H9 (cell line): Measurements from ENCODE around the gene TGFBR3L. TPM values are rescaled to one million over a fixed set of nuclear protein-coding genes. Genes with fewer than 3 reads are reported as not detected.

Experiments
- DNase-seq: peaks from one replicate; pipeline ENCODE4 v3.0.0-alpha.2; 2017
- H2AFZ ChIP-seq: one replicate; pipeline ENCODE4 v1.6.1; 2013; ENCODE audit warnings: mild to moderate bottlenecking, low read length, control low read depth, moderate library complexity
- H2AK5ac ChIP-seq: 2 replicates; pipeline ENCODE4 v1.6.1; 2013; ENCODE audit warnings: low read length, control low read depth, mixed read lengths; ENCODE audit not compliant: insufficient read length
- H2BK120ac ChIP-seq: one replicate; pipeline ENCODE4 v1.6.1; 2013; ENCODE audit warnings: low read depth, mild to moderate bottlenecking, low read length, control low read depth, inconsistent platforms; ENCODE audit not compliant: poor library complexity, severe bottlenecking
- H2BK12ac ChIP-seq: 2 replicates; pipeline ENCODE4 v1.6.1; 2013; ENCODE audit warnings: low read length, control low read depth, mixed read lengths, low read depth; ENCODE audit not compliant: insufficient read length
- H2BK15ac ChIP-seq: 2 replicates; pipeline ENCODE4 v1.6.1; 2013; ENCODE audit warnings: low read depth, low read length, control low read depth
- H2BK20ac ChIP-seq: one replicate; pipeline ENCODE4 v1.6.1; 2013; ENCODE audit warnings: low read depth, mild to moderate bottlenecking, low read length, control low read depth, inconsistent platforms; ENCODE audit not compliant: poor library complexity, severe bottlenecking
- H2BK5ac ChIP-seq: 2 replicates; pipeline ENCODE4 v1.6.1; 2013; ENCODE audit warnings: low read length, control low read depth, mixed read lengths; ENCODE audit not compliant: insufficient read length
- H3K14ac ChIP-seq: 2 replicates; pipeline ENCODE4 v1.6.1; 2013; ENCODE audit warnings: low read length, control low read depth; ENCODE audit not compliant: insufficient read depth
- H3K18ac ChIP-seq: 2 replicates; pipeline ENCODE4 v1.6.1; 2013; ENCODE audit warnings: low read depth, mild to moderate bottlenecking, mixed read lengths, low read length, control low read depth; ENCODE audit not compliant: insufficient read length
- H3K23ac ChIP-seq: 2 replicates; pipeline ENCODE4 v1.6.1; 2013; ENCODE audit warnings: low read length, control low read depth, mixed read lengths, low read depth; ENCODE audit not compliant: insufficient read length
- H3K23me2 ChIP-seq: 2 replicates; pipeline ENCODE4 v1.6.1; 2013; ENCODE audit warnings: low read depth, mild to moderate bottlenecking, mixed read lengths, low read length, control low read depth; ENCODE audit not compliant: insufficient read length, poor library complexity, severe bottlenecking
- H3K27ac ChIP-seq: 2 replicates; pipeline ENCODE4 v1.5.1; 2013; ENCODE audit warnings: low read length, control low read depth, mixed read lengths, low read depth; ENCODE audit not compliant: insufficient read length
- H3K27me3 ChIP-seq: 2 replicates; pipeline ENCODE4 v1.6.1; 2013; ENCODE audit warnings: low read length, control low read depth, inconsistent platforms; ENCODE audit not compliant: insufficient read depth
- H3K4ac ChIP-seq: 2 replicates; pipeline ENCODE4 v1.6.1; 2013; ENCODE audit warnings: low read depth, mild to moderate bottlenecking, control low read depth, inconsistent platforms, low read length, moderate library complexity
- H3K4me1 ChIP-seq: 2 replicates; pipeline ENCODE4 v1.6.1; 2013; ENCODE audit warnings: low read length, control low read depth, inconsistent platforms; ENCODE audit not compliant: insufficient read depth
- H3K4me2 ChIP-seq: 2 replicates; pipeline ENCODE4 v1.6.1; 2013; ENCODE audit warnings: low read length, control low read depth, mixed read lengths; ENCODE audit not compliant: insufficient read length, insufficient read depth
- H3K56ac ChIP-seq: 2 replicates; pipeline ENCODE4 v1.6.1; 2013; ENCODE audit warnings: low read depth, mild to moderate bottlenecking, mixed read lengths, low read length, control low read depth; ENCODE audit not compliant: insufficient read length
- H3K79me1 ChIP-seq: 2 replicates; pipeline ENCODE4 v1.6.1; 2013; ENCODE audit warnings: low read depth, mild to moderate bottlenecking, moderate library complexity, low read length, control low read depth, inconsistent platforms; ENCODE audit not compliant: insufficient read depth, poor library complexity, severe bottlenecking
- H3K79me2 ChIP-seq: 2 replicates; pipeline ENCODE4 v1.6.1; 2013; ENCODE audit warnings: low read length, control low read depth, inconsistent platforms; ENCODE audit not compliant: insufficient read depth
- H3K9ac ChIP-seq: 2 replicates; pipeline ENCODE4 v1.6.1; 2013; ENCODE audit warnings: low read length, control low read depth, mixed read lengths; ENCODE audit not compliant: insufficient read length; ENCODE audit errors: extremely low read depth
- H3K9me3 ChIP-seq: one replicate; pipeline ENCODE4 v1.6.1; 2013; ENCODE audit warnings: low read depth, low read length, inconsistent platforms; ENCODE audit not compliant: control insufficient read depth
- H3T11ph ChIP-seq: one replicate; pipeline ENCODE4 v1.6.1; 2013; ENCODE audit warnings: mild to moderate bottlenecking, low read length, control low read depth, inconsistent platforms
- H4K20me1 ChIP-seq: one replicate; pipeline ENCODE4 v1.6.1; 2013; ENCODE audit not compliant: control insufficient read depth, insufficient read length, insufficient read depth
- H4K5ac ChIP-seq: 2 replicates; pipeline ENCODE4 v1.6.1; 2013; ENCODE audit warnings: low read depth, mild to moderate bottlenecking, mixed read lengths, low read length, control low read depth; ENCODE audit not compliant: insufficient read length
- H4K8ac ChIP-seq: replicated peaks from 2 replicates; pipeline ENCODE4 v1.6.1; 2013; ENCODE audit warnings: low read length, control low read depth, mixed read lengths, low read depth; ENCODE audit not compliant: insufficient read length
- H4K91ac ChIP-seq: 2 replicates; pipeline ENCODE4 v1.6.1; 2013; ENCODE audit warnings: low read depth, mild to moderate bottlenecking, moderate library complexity, mixed read lengths, low read length, control low read depth; ENCODE audit not compliant: insufficient read length
- H3K27ac Mint-ChIP-seq, 3 experiments: 2 replicates in 2 of 3; 3 replicates in 1 of 3; pipeline ENCODE4 v1.8.0; 2020 to 2021; ENCODE audit warnings: mixed read lengths in 3 of 3, mild to moderate bottlenecking in 1 of 3, moderate library complexity in 1 of 3
- H3K27me3 Mint-ChIP-seq: 2 replicates; pipeline ENCODE4 v1.8.0; 2021; ENCODE audit warnings: low read depth, mild to moderate bottlenecking, moderate library complexity, mixed read lengths
- H3K36me3 Mint-ChIP-seq, 3 experiments: 2 replicates in 2 of 3; 3 replicates in 1 of 3; pipeline ENCODE4 v1.8.0; 2020 to 2021; ENCODE audit warnings: low read depth in 3 of 3, mixed read lengths in 3 of 3; ENCODE audit not compliant: insufficient read depth in 1 of 3
- H3K4me1 Mint-ChIP-seq, 2 experiments: 2 replicates each; pipeline ENCODE4 v1.8.0; 2020; ENCODE audit warnings: mixed read lengths in 2 of 2
- H3K4me3 Mint-ChIP-seq, 2 experiments: 2 replicates in 1 of 2; 3 replicates in 1 of 2; pipeline ENCODE4 v1.8.0; 2020 to 2021; ENCODE audit warnings: mild to moderate bottlenecking in 2 of 2, mixed read lengths in 2 of 2, moderate library complexity in 1 of 2
- H3K9me3 Mint-ChIP-seq, 2 experiments: 2 replicates in 1 of 2; 3 replicates in 1 of 2; pipeline ENCODE4 v1.8.0; 2020; ENCODE audit warnings: mild to moderate bottlenecking in 2 of 2, mixed read lengths in 2 of 2, moderate library complexity in 1 of 2
- WGBS: extraction: QIAGEN DNeasy Blood & Tissue Kit; methylation state at CpG from one replicate; pipeline ENCODE4 v1.1.7; 2013; ENCODE audit warnings: missing lambda C conversion rate, low lambda C conversion rate, mixed read lengths; ENCODE audit not compliant: insufficient read length; ENCODE audit errors: extremely low coverage; 5-methylcytosine and 5-hydroxymethylcytosine counted together
- total RNA-seq: library from RNA; stranded (reverse); gene quantifications from 2 replicates; pipeline ENCODE4 v1.2.1, GENCODE V29; 2021
- TF ChIP-seq, protein P1 (sequence below): fragments of 200-600 bp; sonication (generic); conservative IDR thresholded peaks from 3 replicates; pipeline ENCODE4 v1.8.0; 2021; ENCODE audit warnings: antibody characterized with exemption, mild to moderate bottlenecking

The TGFBR3L gene
- total RNA-seq, 1 experiment from 2014 or later: 5.5 TPM

GRCh38 chr19:7903244-7904073 is 11.2 kb upstream of the TGFBR3L start, which contains the start of gene MAP2K7:
TSS of gene MAP2K7 (plus strand) at chr19:7903877. CDS start at chr19:7903945, 68 bp downstream.
- peaks cover 3% of the 10 kb centered on the region; the same call in 1 of the 2 replicates for H3K27me3 Mint-ChIP-seq
- Histone ChIP-seq H3K79me1 (no peaks in the 10 kb centered on the region), H4K91ac (no peak within 1 kb of the TSS), H2BK20ac (no peak within 1 kb of the TSS), H3K4ac (no peak within 1 kb of the TSS), H3K14ac (peak within 1 kb of the TSS; percentile 73), H3K27me3 (no peaks in the 10 kb centered on the region), H2BK15ac (no peak within 1 kb of the TSS), H3K56ac (no peak within 1 kb of the TSS), H4K5ac (no peak within 1 kb of the TSS), H3K27ac (no peak within 1 kb of the TSS), H3K18ac (peak within 1 kb of the TSS; percentile 71), H3K23me2 (peaks cover 19% of the 10 kb centered on the region), H2BK120ac (no peak within 1 kb of the TSS), H3K79me2 (peaks cover 6% of the 10 kb centered on the region; the same call in 1 of the 2 replicates), H3K9me3 (no peaks in the 10 kb centered on the region), H2AFZ (no peak within 1 kb of the TSS), H2BK5ac (no peak within 1 kb of the TSS), H4K20me1 (no peaks in the 10 kb centered on the region), H2BK12ac (no peak within 1 kb of the TSS), H3K4me2 (peak within 1 kb of the TSS; percentile 91), H4K8ac (no peak within 1 kb of the TSS), H3K4me1 (0 out of 2 replicates have a peak, but pooled peaks cover 4% of the 10 kb centered on the region), H2AK5ac (no peak within 1 kb of the TSS), H3K23ac (no peak within 1 kb of the TSS), H3K9ac (peak within 1 kb of the TSS; percentile 66), H3T11ph (no peak within 1 kb of the TSS)
- H3K27ac Mint-ChIP-seq: peak within 1 kb of the TSS; percentile 94 to 97 (median 95)
- peaks cover 13 to 29% (median 20%) of the 10 kb centered on the region in 3 experiments for H3K36me3 Mint-ChIP-seq
- DNase-seq: peak; percentile 99
- H3K4me1 Mint-ChIP-seq: peaks cover 15 to 24% of the 10 kb centered on the region in 2 experiments
- TF ChIP-seq, protein P1, sequence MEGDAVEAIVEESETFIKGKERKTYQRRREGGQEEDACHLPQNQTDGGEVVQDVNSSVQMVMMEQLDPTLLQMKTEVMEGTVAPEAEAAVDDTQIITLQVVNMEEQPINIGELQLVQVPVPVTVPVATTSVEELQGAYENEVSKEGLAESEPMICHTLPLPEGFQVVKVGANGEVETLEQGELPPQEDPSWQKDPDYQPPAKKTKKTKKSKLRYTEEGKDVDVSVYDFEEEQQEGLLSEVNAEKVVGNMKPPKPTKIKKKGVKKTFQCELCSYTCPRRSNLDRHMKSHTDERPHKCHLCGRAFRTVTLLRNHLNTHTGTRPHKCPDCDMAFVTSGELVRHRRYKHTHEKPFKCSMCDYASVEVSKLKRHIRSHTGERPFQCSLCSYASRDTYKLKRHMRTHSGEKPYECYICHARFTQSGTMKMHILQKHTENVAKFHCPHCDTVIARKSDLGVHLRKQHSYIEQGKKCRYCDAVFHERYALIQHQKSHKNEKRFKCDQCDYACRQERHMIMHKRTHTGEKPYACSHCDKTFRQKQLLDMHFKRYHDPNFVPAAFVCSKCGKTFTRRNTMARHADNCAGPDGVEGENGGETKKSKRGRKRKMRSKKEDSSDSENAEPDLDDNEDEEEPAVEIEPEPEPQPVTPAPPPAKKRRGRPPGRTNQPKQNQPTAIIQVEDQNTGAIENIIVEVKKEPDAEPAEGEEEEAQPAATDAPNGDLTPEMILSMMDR: peak; percentile 68
- H3K4me3 Mint-ChIP-seq: peak within 1 kb of the TSS; percentile 86 to 93
- no CpG with 5 or more reads among the region's 89 CpGs for WGBS
- no peaks in the 10 kb centered on the region; a peak in 3 of 5 replicates for H3K9me3 Mint-ChIP-seq
